ENCODE data around the gene RAB35.

RAB35 gene

DNA sequence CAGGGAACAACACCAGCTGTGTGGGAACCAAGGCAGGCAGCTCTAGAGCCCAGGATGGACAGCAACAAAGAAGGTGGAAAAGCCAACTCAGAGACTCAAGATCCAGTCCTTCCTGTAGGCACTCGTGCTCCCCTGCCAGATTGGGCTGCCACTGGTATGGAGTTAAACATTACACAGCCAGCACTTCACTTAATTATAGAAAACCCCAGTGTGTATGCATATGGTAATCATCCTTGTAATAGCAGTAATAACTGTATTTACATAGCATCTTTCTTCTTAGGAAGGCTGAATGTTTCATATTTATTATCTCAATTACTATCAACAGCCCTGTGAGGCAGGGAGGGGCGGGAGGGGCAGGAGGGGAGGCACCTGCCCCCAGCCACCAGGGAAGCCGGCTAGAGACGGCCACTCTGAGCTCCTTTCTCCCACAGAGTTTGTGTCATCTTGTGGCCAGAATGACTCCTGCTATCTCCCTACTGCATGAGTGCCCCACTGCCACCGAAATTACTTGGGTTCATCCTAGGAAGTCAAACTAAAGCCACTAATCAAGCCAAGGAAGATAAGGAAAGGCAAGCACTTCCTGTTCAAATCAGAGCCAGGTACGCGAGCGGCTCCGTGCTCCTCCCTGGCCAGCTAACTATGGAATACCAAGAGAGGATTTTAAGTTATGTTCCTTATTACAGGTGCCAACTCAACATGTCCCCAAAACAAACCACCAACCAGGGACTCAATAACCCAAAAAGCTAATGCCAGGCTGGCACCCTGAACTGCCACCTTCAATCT, 15.7 kb upstream of the RAB35 start:
- DNase-seq = no peak

DNA sequence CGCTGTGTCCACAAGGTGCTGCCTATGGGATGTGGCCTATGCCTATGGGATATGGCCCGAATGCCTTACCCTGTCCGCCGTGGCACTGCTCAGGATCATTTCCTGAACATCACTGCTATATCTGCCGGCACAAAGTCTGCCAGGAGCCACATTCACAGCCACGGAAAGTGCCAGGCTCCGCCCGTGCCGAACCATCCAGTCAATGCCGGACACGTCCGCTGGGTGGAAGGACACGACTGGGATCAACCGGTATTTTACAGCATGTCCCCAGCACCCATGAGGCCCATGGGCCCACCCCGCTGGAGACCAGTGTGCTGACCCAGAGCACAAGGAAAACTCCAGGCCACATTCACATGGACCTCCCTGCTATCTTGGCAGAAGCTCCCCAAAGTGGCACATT, 14.6 kb upstream of the RAB35 start:
- no peak for DNase-seq

DNA sequence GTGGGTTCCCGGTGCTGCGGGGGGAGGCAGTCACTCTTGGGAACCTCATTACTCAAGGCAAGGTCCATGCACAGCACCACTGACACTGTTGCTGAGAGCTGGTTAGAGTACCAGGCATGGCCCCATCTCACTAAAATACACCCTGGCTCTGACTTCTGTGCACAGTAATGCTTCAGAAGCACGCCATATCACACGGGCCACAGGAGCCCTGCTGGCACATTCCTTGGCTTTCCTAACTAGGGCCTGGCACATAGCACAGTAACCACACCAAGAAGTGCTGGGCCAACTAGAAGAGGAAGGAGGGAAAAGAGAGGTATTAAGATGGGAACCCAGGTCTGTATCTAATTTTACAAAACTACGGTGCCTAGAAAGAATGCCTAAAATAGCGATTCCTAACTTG, 13.5 kb upstream of the RAB35 start:
- DNase-seq = no peak

DNA sequence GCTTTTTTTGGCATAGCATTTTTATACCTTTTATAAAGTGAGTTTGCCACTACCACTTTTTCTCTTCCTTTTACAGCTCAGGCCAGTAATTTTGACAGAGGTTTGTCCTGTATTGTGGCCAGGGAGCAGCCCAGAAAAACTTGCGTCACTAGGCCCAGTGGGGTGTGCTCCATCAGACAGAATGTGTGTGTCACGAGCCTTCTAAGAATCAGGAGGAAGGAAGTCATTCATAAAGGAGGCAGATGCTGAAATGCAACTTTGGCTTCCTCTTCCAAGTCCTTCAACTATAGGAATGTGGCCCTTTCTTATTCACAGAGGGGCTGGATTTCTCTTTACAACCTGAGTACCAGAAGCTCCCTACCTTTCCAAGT, 10.1 kb upstream of the RAB35 start:
- DNase-seq = peak; percentile 48

DNA sequence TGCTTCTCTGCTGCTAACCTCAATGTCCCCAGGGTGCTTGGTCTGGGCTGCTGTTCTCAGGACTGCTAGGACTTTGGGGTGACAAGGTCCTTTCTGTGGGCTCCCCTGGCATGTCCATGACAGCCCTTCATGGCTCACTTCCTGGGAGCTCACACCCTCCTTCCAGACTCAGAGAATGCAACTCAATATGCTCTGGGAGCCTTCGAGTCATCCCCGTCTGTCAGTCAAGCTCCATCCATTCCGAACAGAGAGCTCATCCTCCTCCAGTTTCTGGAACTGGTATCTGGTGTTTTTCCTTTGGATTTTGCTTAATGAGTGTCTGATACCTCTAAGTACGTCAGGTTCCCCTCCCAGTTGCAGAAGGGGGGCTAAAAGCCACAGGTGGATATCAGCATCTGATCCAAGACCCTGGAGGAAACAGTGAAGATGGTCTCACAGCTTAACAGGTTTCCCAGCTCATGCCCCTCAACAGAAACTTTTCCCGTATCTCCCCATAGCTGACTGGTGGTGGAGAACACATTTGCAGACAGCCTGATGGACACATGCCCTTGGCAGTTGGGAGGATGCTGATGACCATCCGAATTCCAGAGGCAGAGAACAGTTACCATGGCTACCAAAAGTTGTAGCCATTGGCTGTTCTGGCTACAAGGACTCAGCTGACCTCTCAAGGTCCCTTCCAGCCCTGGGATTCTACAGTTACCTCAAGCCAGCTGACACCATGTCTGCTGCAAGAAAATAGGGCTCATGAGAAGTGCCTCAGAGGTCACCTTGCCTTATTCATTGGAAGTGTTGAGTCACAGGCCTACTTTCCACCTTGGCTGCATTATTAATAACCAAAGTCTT, 9.5 kb upstream of the RAB35 start:
- no peak for DNase-seq

DNA sequence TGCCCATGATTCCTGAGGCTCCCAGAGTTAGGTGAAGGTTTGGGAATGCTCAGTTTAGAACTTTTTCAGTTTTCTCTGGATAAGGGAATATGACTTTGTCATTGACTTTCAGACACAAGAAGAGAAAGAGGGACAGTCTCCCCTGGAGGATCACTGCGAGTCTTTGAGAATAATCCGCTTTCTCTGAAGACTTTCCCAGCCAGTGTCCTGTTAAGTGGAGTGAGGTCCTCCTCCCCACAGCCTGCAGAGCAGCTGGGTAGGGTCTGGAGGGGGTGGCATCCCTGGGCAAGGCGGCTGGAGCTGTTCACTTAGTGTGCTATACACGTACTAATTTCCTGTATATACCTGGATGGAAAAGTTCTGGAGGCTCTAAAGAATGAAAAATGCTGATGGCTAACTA, 8.5 kb upstream of the RAB35 start:
- DNase-seq = no peak

DNA sequence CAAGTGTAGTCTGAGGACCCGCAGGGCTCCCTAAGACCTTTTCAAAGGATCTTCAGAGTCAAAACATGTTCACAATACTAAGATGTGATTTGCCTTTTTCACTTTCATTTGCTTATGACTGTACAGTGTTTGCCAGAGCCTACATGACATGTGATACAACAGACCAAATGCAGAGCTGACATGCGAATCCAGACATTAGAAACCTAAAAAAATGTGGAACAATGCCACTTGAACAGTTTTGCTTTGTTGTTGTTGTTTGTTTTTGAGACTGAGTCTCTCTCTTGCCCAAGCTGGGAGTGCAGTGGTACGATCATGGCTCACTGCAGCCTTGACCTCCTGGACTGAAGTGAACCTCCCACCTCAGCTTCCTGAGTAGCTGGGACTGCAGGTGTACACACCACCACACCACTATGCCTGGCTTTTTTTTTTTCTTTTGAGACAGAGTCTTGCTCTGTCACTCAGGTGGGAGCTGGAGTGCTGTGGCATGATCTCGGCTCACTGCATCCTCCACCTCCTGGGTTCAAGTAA, 5.3 kb upstream of the RAB35 start:
- no peak for DNase-seq

DNA sequence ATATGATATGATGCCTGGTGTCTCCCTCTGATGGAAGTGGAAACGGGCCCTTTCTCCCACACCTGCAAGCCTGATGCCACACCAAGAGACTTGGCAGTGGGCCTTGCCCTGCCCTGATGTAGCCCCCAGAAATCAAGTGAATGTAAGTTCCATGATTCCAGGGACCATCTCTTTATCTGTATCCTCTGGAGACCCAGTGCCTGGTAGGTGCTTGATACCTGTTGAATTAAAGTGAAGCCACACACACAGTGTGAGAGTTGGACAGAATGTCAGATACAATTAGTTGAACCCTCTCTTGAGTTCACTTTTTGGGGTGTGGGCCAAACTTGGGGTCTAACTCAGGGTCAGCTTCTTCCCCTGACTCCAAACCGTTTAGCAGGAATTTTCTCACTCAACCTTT, 4.8 kb upstream of the RAB35 start:
- DNase-seq = no peak

DNA sequence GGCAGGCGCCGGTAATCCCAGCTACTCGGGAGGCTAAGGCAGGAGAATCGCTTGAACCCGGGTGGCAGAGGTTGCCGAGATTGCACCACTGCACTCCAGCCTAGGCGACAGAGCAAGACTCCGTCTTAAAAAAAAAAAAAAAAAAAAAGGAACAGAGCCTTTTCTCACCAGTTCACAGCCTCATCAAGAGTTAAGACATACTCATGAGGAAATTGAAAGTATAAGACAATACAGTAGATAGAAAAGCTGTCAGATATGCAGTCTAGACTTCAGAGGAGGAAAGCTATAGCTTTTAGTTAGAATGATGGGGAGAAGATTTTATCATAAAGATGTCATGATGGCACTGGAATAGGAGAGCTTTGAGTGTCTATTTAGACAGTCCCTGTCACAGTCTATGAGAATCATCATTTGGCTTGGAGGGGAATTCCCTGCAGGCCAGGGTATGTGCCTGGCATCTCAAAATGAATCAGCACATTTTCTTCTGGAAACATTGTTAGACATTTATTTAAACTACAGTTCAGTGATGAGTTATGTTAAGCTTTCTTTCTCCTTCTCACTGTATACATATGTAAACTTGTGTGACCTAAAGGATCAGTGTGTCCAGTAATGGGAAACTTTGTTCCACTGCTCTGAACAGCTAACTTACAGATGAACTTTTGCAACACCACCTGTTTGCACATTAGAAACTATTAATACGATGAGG, 2.9 kb upstream of the RAB35 start:
- DNase-seq = peak; percentile 45

DNA sequence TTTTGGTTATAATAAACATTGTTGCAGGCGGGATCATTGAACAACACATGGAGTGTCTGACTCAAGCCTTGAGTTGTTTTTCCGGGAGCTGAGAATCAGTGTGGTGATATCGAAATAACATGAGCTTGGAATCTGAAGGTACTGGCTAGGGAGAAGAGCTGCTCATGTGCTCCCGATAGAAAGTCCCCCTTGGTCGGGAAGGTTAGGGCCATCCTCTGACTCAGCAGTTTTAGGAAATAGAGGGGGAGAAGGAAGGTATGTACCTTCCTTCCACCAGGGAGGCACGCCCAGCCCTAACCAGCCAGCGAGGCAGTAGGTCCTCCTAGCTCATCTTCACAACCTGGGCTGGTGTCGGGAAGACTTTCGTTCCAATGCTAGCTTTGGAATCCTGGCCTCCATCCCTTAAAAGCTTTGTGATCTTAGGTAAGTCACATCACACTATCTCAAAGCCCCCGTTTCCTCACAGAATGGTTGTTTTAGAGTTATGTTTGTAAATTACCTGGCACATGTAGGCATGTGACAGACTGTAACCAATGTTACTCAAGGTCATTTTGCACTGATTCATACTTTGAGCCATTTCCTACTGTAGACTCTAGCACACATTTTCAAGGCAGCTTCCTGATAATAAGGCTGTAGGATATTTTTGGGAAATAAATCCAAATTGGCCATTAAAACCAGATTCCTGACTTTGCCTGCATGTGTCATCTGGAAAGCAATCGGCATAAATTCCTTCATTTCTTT, 1.9 kb upstream of the RAB35 start:
- DNase-seq = no peak

DNA sequence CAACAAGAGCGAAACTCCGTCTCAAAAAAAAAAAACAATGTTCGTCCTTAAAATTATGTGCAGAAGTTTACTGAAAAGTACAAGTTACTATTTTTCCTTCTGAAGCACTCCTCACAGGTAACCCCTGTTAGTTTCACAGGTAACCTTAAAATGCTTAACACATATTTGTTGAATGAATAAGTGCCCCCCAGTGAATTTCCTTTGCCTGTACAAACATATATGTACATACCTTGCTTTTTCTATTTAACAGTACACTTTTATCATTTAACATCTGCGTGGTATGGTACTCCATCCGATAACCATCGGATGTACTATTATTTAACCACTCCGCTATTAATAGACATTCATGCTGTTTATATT, 1.4 kb upstream of the RAB35 start:
- DNase-seq = no peak

DNA sequence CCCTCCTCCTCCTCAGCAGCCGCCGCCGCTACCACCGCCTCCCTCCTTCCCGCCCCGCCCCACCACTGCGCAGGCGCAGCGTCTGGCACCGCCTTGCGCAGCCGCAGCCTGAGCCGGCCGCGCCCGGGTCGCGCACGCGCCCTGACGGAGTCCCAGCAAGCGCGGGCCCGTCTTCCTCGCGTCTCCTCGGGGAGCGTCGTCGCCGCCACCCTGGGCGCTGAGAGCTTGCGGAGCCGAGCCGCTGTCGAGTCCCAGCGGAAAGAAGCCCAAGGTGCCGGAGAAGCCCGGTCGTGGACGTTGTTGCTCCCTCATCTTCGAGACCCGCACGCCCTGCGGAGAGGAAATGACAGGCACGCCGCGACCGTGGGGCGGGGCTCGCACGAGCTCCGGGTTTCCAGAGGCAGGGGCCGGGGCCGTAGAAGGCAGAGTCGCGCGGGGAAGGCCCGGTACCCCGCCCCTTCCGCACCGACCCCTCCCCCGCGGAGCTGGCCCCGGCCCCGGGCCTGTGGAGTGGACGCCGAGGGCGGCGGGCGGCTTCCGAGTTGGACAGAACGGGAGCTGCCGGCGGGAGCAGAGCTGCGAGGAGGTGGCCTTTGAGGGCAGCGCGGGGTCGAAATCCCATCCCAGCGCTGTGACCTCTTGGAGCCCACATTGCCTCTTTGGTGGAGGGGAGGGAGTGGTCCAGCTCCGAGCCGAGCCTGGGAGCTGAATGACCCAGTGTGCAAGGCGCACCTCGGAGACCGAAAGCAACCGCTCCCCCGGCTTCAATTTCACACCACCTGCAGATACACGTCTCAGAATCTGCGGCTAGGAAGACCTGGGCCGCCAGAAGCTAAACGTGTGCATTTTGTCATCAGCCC, 469 bp upstream of the RAB35 start:
- peak; percentile 99 for DNase-seq

DNA sequence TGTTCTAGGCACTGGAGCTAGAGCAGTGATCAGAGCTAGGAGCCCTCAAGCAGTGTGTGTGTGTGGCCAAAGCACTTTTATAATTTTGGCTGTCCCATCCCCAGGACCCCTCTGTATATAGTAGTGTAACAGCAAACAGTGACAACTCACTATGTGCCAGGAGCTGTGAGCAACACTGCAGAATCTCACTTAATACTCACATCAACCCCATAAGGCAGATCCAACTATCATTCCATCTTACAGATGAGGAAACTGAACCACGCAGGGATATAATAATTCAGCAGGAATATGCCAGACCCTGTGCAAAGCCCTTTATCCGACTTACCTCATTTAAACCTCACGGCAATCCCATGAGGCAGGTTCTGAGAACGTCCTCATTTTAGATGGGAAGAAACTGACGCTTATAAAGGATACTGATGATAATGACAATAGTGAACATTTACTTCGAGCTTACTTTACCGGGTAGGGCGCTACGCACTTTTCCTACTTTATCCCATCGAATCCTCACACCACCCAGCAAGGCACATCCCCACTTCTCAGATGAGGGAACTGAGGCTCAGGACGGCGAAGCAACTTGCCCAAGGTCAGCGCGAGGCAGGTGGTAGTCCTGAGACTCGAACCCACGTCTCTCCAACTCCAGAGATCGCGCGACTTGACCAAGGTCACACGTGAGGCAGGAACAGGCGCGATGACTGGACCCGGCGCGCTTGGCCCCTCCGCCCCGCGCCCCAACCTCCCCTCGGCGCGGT, 687 bp downstream of the RAB35 start:
- DNase-seq = peak; percentile 68

DNA sequence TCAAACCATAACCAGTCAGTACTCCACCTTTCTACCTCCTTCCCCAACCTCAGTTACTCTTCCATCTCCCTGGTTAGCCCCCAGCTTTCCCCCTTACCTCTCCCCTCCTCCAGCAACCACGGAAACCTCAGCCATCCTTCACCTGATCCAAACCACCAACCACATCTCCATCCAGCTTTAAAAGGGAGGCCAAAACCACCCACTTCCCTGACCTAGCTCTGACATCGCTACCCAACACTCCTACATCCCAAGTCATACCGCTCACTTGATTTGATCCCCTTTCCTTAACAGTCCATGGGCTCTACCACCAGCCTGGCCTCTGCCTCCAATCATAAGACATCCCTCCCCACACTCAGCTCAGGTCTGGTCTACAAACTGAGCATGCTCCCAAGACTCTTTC, 1.5 kb downstream of the RAB35 start:
- DNase-seq = no peak

DNA sequence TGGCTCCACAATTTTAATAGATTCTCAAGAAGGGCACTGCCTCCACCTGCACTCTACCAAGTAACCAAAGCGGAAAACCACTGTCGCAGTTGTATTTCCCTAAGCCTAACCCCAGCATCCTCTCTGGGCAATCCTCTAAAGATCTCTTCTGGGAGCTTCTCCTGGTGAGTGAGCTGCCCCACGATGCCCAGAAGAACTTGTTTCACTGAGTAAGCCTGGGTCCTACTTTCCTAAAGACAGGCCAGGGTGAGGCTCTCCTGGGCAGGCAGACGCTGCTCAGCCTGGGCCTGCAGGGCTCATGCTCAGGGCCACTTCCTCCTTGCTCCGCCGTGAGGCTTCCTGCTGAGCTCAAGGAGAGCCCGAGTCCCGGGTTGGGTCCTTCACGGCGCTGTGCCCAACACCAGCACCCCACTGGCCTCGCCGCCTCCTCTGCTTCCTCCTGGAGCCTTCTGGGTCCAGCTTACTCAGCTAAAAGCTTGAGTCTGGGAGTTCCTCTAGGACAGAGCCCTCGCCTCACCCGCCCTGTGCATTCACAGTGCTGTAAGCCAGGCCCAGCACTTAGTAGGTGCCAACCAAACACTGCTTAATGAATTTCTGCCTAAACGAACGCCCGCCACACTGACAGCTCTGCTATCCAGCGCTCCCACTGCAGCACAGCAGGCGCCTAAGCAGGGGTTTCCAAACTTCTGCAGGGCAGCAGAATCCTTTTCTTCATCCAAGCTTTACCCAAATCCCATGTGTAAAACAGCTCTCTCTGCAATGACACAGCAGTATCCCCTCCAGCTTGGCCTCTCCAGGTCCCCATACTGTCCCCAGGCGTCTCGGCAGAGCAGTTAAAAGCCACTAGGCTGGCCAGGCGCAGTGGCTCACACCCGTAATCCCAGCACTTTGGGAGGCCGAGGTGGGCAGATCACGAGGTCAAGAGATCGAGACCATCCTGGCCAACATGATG, 5.7 kb downstream of the RAB35 start:
- DNase-seq = peak; percentile 54

DNA sequence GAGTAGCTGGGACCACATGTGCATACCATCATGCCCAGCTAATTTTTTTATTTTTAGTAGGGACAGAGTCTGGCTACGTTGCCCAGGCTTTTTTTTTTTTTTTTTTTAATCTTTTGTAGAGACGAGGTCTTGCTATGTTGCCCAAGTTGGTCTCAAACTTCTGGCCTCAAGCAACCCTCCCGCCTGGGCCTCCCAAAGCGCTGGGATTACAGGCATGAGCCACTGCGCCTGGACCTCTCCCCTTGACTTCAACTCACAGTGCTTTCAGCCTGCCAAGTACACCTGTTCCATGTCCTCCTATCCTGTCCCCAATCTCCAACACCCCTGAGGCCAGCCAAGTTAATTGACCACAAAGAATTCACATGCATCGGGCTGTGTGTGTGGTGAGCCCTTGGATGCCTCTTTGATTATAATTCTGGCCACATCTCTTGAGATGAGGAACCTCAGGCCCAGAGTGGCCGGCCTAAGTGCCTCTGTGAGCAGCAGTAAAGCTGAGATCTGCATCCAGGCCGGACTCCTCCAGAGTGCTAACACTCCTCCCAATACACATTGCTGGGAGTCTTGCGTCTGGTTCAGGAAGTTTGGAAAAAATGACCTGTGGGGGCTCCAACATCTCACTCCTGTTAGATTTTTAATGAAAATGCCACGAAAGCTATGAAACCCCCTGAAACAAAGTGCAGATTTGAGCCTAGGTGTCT, 6.8 kb downstream of the RAB35 start:
- DNase-seq = no peak

DNA sequence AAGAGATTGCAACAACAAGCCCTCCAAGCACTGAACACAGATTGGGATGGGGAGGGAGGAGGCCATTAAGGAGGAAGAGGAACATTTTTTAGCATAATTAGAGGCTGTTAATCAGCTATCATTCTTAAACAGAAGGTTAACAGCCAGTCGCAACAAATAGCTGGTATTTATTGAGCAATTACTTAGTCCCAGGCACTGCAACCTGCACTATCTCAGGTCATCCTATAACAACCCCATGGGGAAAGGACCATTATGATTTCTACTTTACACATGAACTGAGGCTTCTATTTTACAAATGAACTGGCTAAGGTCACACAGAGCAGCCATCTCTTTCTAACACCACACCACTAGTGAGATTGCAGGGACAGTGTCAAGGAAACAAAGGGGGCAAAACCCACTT, 10.4 kb downstream of the RAB35 start:
- no peak for DNase-seq

DNA sequence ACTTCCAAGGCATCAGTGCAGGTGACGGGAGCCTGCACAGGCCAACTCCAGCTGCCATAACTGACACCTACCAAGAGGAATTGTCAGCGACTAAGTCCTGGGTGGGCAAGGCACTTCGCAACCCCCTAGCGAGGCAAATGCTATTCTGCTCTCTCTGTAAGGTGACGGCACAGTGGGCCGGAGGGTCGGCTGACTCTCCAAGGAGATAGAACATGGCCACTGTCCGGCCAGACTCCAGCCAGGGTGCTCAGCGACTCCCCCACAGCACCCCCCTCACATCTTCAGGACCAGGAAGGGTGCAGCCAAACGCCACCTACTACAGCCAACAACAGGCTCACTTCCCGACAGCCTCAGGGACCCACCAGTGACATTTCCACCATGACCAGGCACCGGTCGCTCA, 13.2 kb downstream of the RAB35 start:
- no peak for DNase-seq

DNA sequence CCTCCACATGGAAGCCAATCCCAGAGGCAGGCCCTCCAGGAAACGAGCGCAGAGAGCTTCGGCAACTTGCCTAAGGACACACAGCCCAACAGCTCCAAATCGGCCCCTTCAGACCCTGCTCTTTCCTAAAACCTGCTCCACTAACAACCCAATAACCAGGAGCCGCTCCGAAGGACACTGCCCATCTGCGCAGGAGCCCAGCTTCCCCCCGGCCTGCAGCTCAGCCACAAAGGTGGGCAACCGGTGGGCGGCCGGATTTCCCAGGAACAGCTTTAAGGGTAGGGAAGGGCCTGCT, 13.6 kb downstream of the RAB35 start:
- no peak for DNase-seq

Measured in stimulated activated CD8-positive, alpha-beta memory T cell treated with anti-CD3 and anti-CD28 coated beads, Interleukin-4, amount 100 ng/mL, for 48 hours (primary cell).